GM18951 (cell line): ENCODE measurements around the gene LRP6.

Experiments
- POLR2A ChIP-seq: IDR thresholded peaks from 4 replicates; pipeline ENCODE4 v1.6.1; 2011; ENCODE audit warnings: mild to moderate bottlenecking; ENCODE audit not compliant: insufficient read length, insufficient read depth; ENCODE audit errors: extremely low read depth
- in situ Hi-C: fragments of 300-500 bp; cut with MboI; formaldehyde crosslinking; loops from one replicate; pipeline ENCODE4 v1.12.0; 2022; ENCODE audit warnings: low sequenced_read_pairs, mixed read lengths, inconsistent platforms; ENCODE audit not compliant: unreplicated experiment

The LRP6 gene

DNA sequence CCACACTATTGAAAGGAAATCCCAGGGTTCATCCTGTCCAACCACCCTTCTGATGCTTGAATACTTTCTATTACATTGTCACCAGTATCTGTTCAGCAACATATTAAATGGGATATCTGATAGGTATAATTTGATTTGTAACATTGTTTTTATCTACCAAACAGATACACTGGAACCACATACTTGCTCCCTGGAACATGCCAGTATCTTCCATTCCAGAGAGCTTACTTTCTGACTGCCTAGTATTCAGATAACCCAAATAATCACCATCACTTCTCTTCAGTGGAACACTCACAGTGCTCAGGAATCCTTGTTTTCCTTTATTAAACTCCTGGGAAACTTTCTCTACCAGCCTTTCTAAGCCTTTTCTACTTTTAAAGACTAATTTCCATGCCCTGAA is 19.3 kb downstream of the LRP6 start:
- in situ Hi-C loops: no loop called here
- TF ChIP-seq POLR2A: no peak

- in situ Hi-C loops: no loop called here
- TF ChIP-seq POLR2A: no peak
Observed at GRCh38 chr12:12244341-12244740, 22.5 kb downstream of the LRP6 start.

DNA sequence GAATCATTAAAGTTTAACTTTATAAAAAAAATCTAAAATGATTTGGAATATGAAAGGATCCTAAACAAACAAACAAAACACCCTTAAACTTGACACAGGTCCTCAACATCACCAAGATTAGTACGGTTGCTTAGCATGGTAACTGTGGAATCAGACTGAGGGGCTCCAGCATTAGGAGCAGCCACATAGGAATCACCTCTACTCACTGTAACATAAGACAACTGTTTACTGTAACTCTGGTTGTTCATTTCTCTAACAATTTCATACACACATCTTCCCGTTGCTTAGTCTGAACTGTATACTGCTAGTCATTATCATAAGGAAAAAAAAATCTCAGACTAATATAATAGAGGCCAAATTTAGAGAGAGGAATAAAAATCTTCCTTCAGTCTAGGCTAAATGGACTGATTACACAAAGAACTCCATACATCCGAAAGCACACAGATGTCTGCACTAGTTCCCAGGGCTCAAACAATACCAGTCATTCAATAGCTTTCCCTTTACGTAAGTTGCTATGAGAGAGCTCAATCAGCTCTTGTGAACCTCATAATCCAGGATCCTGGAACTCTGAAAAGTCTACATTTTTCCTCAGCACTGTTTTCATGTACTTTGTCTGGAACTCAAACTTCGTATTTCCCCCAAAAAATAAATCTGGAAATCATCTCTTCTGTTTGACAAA is 26.0 kb downstream of the LRP6 start:
- no peak for TF ChIP-seq POLR2A
- in situ Hi-C loops: no loop called here

DNA sequence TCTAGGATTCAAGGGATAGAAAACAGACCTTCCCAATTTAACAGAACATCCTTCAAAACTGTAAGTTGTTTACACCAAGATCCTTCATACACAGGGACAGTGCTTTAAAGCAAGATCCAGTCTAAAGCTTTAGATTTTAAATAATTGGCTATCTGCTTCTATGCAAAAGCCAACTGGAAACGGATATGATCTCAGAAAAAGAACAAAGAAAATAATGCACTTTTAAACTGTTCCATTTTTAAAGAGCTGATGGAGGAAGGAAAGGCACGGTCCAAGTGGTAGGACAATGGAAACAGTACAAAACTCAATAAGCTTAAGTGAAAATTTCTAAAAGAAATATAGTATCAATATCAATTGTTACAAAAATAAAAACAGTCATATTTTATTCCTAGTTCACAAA is 27.7 kb downstream of the LRP6 start:
- in situ Hi-C loops: no loop called here
- TF ChIP-seq POLR2A: no peak

DNA sequence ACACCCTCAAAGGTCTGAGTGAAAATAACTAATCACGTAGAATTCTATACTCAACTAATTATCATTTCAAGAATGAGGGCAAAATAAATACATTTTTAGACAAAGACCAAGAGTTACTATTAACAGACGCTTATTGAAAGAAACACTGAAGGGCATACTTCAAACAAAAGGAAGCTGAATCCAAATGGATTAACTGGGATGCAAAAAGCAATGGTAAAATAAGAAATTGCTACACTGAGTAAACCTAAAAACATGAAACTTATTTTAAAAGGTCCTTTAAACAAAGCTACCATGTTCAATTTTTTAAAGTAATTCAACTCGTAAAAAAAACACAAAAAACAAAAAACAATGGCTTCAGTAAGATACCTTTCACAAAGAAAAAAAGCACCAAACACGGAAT is 28.2 kb downstream of the LRP6 start:
- TF ChIP-seq POLR2A: no peak
- in situ Hi-C loops: no loop called here

DNA sequence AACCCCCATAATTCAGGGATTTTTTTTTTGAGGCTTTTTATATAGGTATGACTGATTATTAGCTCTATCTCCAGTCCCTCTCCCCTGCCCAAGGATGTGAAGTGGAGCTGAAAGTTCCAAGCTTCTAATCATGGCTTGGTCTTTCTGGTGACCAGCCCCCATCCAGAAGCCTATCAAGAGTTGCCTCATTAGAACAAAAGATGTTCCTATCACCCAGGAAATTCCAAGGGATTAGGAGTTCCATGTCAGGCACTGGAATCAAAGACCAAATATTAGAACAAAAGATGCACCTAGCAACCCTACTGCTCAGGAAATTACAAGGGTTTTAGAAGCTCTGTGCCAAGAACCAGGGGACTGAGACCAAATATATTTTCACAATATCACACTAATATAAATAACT is 29.9 kb downstream of the LRP6 start:
- in situ Hi-C loops: no loop called here
- no peak for TF ChIP-seq POLR2A

DNA sequence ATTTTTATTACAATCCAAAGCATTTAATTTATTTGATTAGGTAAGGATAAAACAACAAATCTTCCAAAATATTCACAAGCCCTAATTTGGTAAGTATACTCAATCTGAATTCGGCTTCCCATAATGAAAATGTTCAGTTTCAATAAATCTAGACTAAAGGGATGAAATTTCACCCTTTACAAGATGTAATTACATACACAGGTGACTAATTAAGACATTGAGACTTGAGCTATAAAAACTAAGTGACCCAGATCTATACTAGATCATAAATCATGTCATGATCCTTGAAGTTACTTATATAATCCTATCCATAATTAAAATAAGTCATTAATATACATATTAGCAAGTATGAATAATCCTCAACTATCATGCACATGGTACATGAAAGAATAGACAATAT is 36.6 kb downstream of the LRP6 start:
- no peak for TF ChIP-seq POLR2A
- in situ Hi-C loops: no loop called here

GRCh38 chr12:12229556-12230092 is 37.2 kb downstream of the LRP6 start:
- no peak for TF ChIP-seq POLR2A

GRCh38 chr12:12228402-12228801 is 38.4 kb downstream of the LRP6 start:
- in situ Hi-C loops: no loop called here
- TF ChIP-seq POLR2A: no peak

More at GRCh38 chr12:12229556-12230092, 37.2 kb downstream of the LRP6 start:
- in situ Hi-C loops: no loop called here

GRCh38 chr12:12226187-12226586 is 40.7 kb downstream of the LRP6 start:
- in situ Hi-C loops: no loop called here
- TF ChIP-seq POLR2A: no peak

- TF ChIP-seq POLR2A: no peak
- in situ Hi-C loops: no loop called here
Observed at GRCh38 chr12:12224240-12224940, 42.5 kb downstream of the LRP6 start.

DNA sequence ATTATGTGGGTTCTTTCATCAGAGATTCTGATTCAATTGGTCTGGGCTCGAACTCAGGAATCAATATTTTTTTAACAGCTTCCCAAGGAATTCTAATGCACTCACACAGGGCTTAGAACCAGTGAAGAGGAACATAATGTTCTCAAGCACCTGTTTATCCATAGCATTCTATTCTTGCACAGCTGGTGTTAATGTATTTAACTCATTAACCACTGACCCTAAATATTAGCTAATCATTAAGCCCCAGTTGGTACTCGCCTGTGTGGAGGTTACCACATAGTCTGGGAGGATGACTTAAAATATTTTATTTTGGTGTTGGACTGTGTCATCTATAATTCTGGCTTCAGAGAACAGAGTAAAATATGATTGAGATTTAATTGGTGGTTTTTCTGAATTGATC is 45.3 kb downstream of the LRP6 start:
- TF ChIP-seq POLR2A: no peak
- in situ Hi-C loops: no loop called here

GRCh38 chr12:12219664-12220063 is 47.2 kb downstream of the LRP6 start:
- in situ Hi-C loops: no loop called here
- TF ChIP-seq POLR2A: no peak

GRCh38 chr12:12217018-12217359 is 49.9 kb downstream of the LRP6 start:
- no peak for TF ChIP-seq POLR2A
- in situ Hi-C loops: no loop called here

- TF ChIP-seq POLR2A: no peak
- in situ Hi-C loops: no loop called here
Observed at GRCh38 chr12:12216349-12217017, 50.4 kb downstream of the LRP6 start.
